Measurements from ENCODE around the gene SYDE1. TPM values are rescaled to one million over a fixed set of nuclear protein-coding genes. Genes with fewer than 3 reads are reported as not detected.

Gene SYDE1
- polyA plus RNA-seq, 1 donor from 2014 or later: not detected

- H3K79me2 ChIP-seq (replicated peaks; ENCODE audit: insufficient read depth, low read length): no peaks in the 10 kb centered on the region
- no peaks in the 10 kb centered on the region for H3K36me3 ChIP-seq (ENCODE audit: insufficient read depth, low read length)
- H3K27ac ChIP-seq (ENCODE audit: low read length): no peak overlapping the region
- H3K9me3 ChIP-seq (ENCODE audit: low read length): no peaks in the 10 kb centered on the region
- no peak overlapping the region for H2AFZ ChIP-seq (ENCODE audit: low read depth, low read length)
- no peak overlapping the region for H3K9ac ChIP-seq (ENCODE audit: low read length)
- no peak overlapping the region for H3K4me2 ChIP-seq (ENCODE audit: low read length)
- H3F3A ChIP-seq (ENCODE audit: insufficient read depth, low read length, poor library complexity, severe bottlenecking): no peaks in the 10 kb centered on the region
- H4K20me1 ChIP-seq (ENCODE audit: insufficient read depth): no peaks in the 10 kb centered on the region
- H3K27me3 ChIP-seq (ENCODE audit: insufficient read depth, low read depth, low read length): peaks cover 14% of the 10 kb centered on the region
- no peaks in the 10 kb centered on the region for H3K9me2 ChIP-seq (ENCODE audit: insufficient read depth, low read length)
- no peak overlapping the region for H3K4me3 ChIP-seq (ENCODE audit: low read length)
- TF ChIP-seq POLR2AphosphoS5 (IDR thresholded peaks at IDR 0.05) (no peak), CTCF (IDR thresholded peaks at IDR 0.05; ENCODE audit: poor library complexity, severe bottlenecking) (no peak), RAD21 (conservative IDR thresholded peaks at IDR 0.05) (no peak), TAF1 (IDR thresholded peaks at IDR 0.05; ENCODE audit: low read depth) (no peak), EZH2 (IDR thresholded peaks at IDR 0.05; ENCODE audit: borderline replicate concordance, insufficient read depth, low read length, poor library complexity, severe bottlenecking) (no peak), SMC3 (conservative IDR thresholded peaks at IDR 0.05; ENCODE audit: poor library complexity) (no peak), EP300 (conservative IDR thresholded peaks at IDR 0.05; ENCODE audit: poor library complexity, severe bottlenecking) (no peak), MXI1 (conservative IDR thresholded peaks at IDR 0.05; ENCODE audit: poor library complexity, severe bottlenecking) (no peak), REST (IDR thresholded peaks at IDR 0.05; ENCODE audit: borderline replicate concordance) (no peak)
These were observed 2.7 kb downstream of the SYDE1 start for GRCh38 chr19:15109768-15110417.

DNA sequence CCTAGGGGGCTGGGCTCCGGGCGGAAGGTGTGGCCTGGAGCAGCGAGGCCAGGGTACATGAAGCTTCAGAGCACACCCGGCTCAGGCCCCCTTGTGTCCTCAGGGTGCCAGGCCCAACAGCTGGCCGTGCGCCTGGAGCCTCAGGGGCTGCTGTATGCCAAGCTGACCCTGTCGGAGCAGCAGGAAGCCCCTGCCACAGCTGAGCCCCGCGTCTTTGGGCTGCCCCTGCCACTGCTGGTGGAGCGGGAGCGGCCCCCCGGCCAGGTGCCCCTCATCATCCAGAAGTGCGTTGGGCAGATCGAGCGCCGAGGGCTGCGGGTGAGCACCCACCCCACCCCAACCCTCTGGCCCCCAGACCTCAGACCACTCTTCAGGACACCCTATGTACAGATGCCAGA lies 3.2 kb downstream of the SYDE1 start:
- H3K9me3 ChIP-seq (ENCODE audit: low read length): no peaks in the 10 kb centered on the region
- no peak overlapping the region for H2AFZ ChIP-seq (ENCODE audit: low read depth, low read length)
- no peak overlapping the region for H3K9ac ChIP-seq (ENCODE audit: low read length)
- H3K79me2 ChIP-seq (replicated peaks; ENCODE audit: insufficient read depth, low read length): no peaks in the 10 kb centered on the region
- no peaks in the 10 kb centered on the region for H3K9me2 ChIP-seq (ENCODE audit: insufficient read depth, low read length)
- no peak overlapping the region for H3K27ac ChIP-seq (ENCODE audit: low read length)
- H3K36me3 ChIP-seq (ENCODE audit: insufficient read depth, low read length): no peaks in the 10 kb centered on the region
- H3K27me3 ChIP-seq (ENCODE audit: insufficient read depth, low read depth, low read length): peaks cover 14% of the 10 kb centered on the region
- H3F3A ChIP-seq (ENCODE audit: insufficient read depth, low read length, poor library complexity, severe bottlenecking): no peaks in the 10 kb centered on the region
- H3K4me2 ChIP-seq (ENCODE audit: low read length): no peak overlapping the region
- no peak overlapping the region for H3K4me3 ChIP-seq (ENCODE audit: low read length)
- TF ChIP-seq CTCF (IDR thresholded peaks at IDR 0.05; ENCODE audit: poor library complexity, severe bottlenecking): no peak
- no peak for TF ChIP-seq RAD21 (conservative IDR thresholded peaks at IDR 0.05)
- TF ChIP-seq MXI1 (conservative IDR thresholded peaks at IDR 0.05; ENCODE audit: poor library complexity, severe bottlenecking): no peak
- TF ChIP-seq TAF1 (IDR thresholded peaks at IDR 0.05; ENCODE audit: low read depth): no peak
- TF ChIP-seq EZH2 (IDR thresholded peaks at IDR 0.05; ENCODE audit: borderline replicate concordance, insufficient read depth, low read length, poor library complexity, severe bottlenecking): no peak
- TF ChIP-seq EP300 (conservative IDR thresholded peaks at IDR 0.05; ENCODE audit: poor library complexity, severe bottlenecking): no peak
- TF ChIP-seq SMC3 (conservative IDR thresholded peaks at IDR 0.05; ENCODE audit: poor library complexity): no peak
- no peak for TF ChIP-seq REST (IDR thresholded peaks at IDR 0.05; ENCODE audit: borderline replicate concordance)
- TF ChIP-seq POLR2AphosphoS5 (IDR thresholded peaks at IDR 0.05): no peak
- H4K20me1 ChIP-seq (ENCODE audit: insufficient read depth): no peaks in the 10 kb centered on the region

Data from neural cell (in vitro differentiated cells).